GM19395 (cell line): Measurements from ENCODE around the gene LSMEM2.
"Not testable (repeated sequence)": the region's sequence is repeated elsewhere in the genome, so short reads cannot be mapped to it uniquely, and the experiment has no call there.

Experiments
- ATAC-seq: cut with Tn5 transposase; IDR thresholded peaks from one replicate; pipeline ENCODE4 v1.9.1; 2021; ENCODE audit warnings: mild to moderate bottlenecking, moderate library complexity; ENCODE audit not compliant: unreplicated experiment

The LSMEM2 gene

DNA sequence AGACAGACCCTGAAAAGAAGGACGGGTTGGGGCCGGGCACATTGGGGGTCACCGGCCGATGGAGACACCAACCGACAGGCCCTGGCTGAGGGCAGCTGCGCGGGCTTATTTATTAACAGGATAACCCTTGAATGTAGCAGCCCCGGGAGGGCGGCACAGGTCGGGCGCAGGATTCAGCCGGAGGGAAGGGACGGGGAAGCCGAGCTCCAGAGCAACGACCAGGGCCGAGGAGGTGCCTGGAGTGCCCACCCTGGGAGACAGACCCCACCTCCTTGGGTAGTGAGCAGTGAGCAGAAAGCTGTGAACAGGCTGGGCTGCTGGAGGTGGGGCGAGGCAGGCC, 2.2 kb upstream of the LSMEM2 start:
- ATAC-seq, result no peak

GRCh38 chr3:50278123-50278879, 586 bp upstream of the LSMEM2 start:
- no peak for ATAC-seq

DNA sequence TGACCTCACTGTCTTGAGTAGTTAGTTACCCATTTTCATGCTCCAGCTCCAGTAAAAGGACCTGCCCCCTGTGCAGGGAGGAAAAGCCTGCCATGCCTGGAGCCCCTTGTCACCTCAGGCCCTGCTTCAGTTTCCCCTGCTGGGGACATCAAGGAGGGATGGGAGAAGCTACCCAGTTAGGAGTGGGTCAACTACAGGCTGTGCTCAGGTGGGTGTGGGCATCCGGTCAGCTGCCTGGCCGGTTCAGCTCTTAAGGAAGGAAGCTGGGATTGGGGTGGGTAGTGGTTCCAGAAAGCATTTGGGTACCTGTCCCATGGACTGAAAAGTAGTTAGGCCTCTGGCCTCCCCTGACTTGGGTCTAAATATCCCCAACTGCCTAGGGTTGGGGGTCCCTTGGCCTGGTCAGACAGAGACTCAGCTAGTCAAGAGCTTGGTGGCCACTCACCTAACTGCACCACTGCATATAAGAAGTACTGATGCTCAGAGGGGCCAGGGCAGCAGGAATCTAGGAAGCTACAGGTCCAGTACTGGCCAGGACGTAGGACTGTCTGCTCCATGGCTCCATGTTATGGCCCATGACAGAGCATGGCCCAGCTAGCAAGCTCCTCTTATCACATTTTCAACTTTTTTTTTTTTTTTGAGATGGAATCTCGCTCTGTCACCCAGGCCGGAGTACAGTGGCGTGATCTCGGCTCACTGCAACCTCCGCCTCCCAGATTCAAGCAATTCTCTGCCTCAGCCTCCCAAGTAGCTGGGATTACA, 549 bp downstream of the LSMEM2 start:
- no peak for ATAC-seq

DNA sequence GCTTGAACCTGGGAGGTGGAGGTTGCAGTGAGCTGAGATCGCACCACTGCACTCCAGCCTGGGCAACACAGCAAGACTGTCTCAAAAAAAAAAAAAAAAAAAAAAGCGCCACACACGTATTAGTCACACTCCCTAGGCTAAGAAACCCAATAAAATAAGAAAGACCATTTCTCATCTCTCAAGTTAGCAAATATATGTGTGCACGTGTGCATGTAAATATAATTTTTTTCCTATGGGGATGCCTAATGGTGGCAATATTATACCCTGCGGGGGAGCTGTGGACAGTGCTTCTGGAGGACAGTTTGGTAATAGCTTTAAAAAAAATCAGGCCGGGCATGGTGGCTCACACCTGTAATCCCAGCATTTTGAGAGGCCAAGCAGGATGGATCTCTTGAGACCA, 5.2 kb downstream of the LSMEM2 start:
- not testable (repeated sequence) for ATAC-seq

DNA sequence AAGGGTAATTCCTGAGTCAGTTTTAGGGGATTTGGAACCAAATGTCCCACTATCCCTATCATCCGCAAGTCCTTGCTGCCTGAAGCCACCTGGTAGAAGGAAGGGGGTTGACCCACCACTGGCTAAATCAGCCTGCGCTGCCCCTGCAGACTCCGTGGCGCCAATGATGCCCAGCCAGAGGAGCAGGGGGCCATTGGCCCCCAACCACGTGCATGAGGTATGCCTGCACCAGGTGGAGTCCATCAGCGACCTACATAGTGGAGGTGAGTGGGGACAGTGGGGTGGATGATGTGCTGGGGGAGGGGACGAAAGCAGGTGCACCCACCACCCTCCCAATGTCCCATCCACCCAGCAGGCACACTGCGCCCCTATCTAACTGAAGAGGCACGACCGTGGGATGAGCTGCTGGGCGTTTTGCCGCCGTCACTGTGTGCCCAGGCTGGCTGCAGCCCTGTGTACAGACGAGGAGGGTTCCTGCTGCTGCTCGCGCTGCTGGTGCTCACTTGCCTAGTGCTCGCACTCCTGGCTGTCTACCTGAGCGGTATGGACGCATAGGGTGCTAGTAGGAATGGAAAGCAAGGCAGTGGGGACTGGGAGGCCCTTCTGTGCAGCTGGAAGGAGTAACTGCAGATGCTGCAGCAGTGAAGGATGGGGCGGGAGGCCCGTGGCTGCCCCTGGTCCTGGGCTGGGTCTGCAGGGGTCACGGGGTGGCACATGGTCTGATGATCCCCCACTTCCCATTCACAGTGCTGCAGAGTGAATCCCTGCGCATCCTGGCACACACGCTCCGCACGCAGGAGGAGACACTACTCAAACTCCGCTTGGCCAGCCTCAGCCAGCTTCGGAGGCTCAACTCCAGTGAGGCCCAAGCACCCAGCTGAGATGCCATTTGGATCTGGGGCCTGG, 7.7 kb downstream of the LSMEM2 start:
- ATAC-seq, result no peak

DNA sequence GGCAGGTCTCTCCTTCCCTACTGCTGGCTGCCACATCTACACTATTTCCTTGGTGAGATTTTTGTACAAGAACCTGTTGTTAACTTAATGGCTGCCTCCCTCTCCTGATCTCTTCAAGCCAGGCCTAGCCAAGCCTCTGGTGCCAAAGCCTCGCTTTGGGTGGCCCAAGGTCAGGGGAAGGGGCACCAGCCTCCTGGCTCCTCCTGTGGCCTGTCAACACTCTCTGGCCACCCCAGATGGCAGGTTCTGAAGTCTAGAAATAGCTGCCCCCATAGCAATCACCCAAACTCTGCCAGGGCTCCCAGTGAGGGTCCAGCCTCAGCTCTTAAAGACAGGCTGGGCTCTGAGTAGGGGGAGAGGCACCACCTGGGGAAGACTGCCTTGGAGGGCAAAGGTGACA, 8.4 kb downstream of the LSMEM2 start:
- ATAC-seq, result no peak

DNA sequence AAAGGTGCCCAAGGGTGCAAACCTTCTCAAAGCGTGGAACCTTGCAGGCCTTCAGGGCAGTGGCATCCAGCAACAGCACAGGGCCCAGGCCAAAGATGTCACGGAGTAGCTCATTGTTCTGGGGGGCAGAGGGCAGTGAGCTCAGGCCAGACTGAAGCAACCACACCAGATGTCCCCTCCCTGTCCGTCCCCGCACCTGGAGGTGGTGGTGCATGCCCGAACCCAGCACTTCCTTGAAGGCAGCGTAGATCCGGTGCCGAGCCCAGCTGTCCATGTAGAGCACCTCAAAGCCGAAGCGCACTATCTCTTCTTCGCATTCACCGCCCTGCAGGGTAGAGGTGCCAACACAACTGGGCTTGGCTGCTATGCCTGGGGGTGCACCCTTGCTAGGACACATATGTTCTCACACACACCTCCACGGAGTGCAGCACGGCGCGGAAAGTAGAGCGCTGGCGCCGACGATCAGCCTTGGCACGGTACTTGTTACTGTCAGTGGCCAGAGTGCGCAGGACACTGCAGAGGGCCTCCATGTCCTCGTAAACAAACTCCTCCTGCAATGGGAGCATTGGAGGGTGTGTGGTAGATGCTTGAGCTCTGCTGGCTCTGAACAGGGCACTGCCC, 9.6 kb downstream of the LSMEM2 start:
- ATAC-seq, result no peak

- ATAC-seq, result no peak
These were observed 10.2 kb downstream of the LSMEM2 start for GRCh38 chr3:50289130-50289529.

- ATAC-seq, result no peak
These were observed 11.3 kb downstream of the LSMEM2 start for GRCh38 chr3:50290161-50290641.

DNA sequence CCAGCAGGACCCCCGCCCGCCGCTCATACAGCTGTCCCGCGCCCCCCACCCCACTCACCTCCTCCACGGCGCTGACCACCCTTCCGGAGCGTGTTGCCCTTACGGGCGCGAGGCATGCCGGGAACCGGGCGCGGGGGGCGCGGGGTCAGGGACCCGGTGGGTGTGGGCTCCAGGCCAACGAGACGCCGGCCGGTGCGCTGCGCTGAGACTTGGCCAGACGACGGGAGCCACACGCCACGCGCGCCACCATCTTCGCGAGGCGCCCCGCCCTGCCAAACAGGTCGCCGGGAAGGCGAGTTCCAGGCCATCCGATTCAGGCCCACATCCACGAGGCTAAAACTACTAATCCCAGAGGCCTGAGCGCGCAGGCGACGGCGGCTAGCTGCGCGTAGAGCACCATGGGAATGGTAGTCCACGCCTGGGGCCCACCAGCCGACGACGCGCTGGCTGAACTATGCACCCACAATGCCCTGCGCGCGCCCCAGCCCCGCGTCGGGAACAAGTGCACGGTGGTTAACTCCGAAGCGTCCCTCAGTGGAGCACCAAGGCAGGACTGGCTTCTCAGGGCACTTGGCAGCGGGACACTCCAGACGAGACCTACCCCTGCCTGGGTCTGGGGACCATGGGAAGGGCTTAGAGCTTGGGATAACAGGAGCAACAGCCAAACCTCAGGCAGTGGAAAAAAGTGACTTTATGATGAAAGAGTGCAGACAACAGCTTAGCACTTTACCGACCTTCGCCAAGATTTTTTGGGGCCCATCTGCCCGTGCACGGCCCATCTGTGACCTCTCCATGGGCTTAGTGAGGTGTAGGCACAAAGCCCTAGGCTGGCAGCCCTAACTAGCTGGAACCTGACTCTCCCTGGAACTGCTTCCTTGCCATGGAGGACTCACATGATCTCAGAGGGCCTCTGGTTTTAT, 13.5 kb downstream of the LSMEM2 start, which contains the start of gene IFRD2:
Gene IFRD2 (minus strand): TSS at position 271 of the 920 bp plus-strand sequence. CDS start 155 bp downstream, at position 116.
- peak; percentile 93 for ATAC-seq

GRCh38 chr3:50293079-50293801, 14.4 kb downstream of the LSMEM2 start:
- ATAC-seq, result no peak

GRCh38 chr3:50294089-50294488, 15.2 kb downstream of the LSMEM2 start:
- no peak for ATAC-seq

DNA sequence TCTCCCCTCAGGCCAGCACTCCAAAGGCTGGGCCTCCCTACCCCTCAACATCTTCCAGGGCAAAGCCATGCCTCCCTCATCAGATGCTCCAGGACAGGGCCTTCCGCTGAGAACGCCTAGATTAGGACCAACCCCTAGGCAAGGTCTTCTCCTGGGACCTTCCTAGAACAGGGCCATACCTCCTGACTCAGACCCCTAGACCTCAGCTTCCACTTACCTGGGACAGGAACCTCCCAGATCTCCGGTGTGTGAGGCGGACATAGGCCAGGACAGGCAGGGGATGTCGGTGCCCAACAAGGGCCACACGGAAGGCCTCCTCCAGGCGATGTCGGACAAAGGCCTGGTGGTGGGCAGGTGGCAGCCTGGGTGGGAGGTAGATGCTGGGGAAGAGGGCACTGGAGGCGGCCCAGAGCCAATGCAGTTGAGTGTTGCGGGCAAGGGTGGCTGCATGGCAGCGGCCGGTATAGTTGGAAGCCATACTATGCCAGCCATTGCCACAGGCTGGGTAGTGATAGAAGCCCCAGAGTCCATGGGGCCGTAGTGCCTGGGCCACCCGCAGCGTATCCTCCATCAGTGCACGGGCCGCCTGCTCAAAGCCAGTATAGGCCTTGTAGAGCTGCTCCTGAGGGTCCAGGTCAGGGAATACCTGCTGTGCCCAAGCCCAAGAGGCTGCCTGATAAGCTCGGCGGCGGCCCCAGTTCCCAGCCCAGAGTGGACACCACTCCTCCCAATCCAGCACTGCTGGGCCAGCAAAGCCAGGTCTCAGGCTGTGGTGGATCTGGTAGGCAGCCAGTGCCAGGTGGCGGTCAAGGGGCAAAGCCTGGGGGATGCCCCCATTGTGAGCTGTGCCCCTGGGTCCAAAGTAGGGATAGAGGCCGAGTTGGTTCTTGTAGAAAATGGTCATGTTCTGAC, 15.9 kb downstream of the LSMEM2 start:
- no peak for ATAC-seq

DNA sequence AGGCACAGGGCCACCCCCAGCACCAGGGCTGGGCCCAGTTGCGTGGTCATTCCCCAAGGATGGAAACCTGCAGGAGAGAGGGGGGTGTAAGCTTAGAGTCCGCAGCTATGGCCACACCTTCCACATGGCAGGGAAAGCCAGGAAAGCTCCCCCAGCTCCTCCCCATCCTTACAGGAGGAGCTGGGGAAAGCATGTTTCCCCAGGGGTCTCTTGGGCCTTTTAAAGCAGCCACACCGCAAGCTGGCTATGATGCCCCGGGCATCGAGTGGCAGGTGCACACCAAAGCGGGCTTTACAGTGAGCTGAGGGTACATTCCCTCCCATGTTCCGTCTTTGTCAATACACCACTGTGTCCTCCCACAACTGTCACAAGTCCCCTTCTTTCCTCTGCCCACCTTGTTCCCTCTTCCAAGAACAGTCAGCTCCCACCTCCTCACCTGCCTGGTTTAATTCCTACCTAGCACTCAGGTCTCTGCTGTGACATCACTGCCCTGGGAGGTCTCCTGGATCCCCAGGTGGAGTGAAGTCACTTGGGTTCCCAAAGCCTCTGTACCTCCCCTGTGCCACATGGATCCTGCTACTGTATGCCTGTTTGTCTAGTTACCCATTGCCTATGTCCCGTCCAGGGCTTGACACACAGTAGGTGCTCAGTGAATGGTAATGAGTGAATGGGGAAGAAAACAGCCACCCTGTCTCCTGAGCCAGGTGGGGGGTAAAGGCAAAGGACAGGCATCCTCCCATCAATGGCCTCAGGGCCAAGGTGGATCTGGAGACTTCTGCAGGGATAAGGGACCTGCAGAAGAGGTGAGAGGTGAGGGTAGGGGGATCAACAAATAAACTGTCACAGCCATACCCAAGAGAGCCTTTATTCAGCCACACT, 16.9 kb downstream of the LSMEM2 start:
- ATAC-seq, result no peak

- ATAC-seq, result no peak
These were observed 18.0 kb downstream of the LSMEM2 start for GRCh38 chr3:50296721-50297383.

GRCh38 chr3:50297384-50297775, 18.5 kb downstream of the LSMEM2 start:
- ATAC-seq, result no peak
